ENCODE results near the gene TMEM203.

- TF ChIP-seq CTCF (IDR thresholded peaks at IDR 0.05 in 4 of 5, conservative IDR thresholded peaks at IDR 0.05 in 1 of 5) = no peak
- TF ChIP-seq POLR2A (IDR thresholded peaks at IDR 0.05) = no peak
Measured at GRCh38 chr9:137236936-137237421, 31.5 kb upstream of the TMEM203 start.

Data from gastrocnemius medialis (tissue), 4 donors.